ENCODE data around the gene HOXD10.
A peak's percentile ranks its signal among the peaks of the same experiment; 100 is the strongest.

Gene HOXD10

DNA sequence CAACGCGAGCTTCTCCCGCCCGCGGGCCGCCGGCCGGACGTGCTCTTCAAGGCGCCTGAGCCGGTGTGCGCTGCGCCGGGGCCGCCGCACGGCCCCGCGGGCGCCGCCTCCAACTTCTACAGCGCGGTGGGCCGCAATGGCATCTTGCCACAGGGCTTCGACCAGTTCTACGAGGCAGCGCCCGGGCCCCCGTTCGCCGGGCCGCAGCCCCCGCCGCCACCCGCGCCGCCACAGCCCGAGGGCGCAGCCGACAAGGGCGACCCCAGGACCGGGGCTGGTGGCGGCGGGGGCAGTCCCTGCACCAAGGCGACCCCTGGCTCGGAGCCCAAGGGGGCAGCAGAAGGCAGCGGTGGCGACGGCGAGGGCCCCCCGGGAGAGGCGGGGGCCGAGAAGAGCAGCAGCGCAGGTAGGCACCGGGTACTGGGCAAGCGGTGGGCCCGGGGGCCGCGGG, 8.8 kb upstream of the HOXD10 start:
- no peak for DNase-seq

DNA sequence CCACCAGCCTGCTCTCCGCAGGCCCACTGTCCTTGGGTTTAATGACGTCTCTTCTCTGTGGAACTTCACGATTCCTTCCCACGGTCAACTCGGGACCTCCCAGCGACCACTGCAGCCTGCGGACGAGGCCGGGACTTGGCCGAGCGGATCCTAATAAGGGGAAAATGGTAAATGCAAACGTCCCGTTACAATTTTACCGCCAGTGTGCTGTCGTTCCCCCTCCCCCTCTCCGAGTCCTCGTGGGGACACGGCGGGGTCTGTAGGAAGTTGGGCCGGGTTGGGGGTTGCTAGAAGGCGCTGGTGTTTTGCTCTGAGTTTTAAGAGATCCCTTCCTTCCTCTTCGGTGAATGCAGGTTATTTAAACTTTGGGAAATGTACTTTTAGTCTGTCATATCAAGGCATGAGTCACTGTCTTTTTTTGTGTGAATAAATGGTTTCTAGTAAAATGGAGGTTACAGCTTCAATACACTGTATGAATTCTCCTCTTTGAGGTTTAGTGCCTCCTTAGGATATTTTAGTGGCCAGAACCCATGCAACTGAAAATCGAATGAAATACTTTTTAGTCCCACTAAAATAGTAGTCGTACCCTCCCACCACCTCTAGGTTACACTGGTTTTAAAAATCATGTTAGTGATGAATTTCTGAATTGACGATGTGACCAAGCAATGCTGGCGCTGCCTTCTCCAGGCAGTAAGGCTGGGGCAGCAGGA, 7.2 kb upstream of the HOXD10 start:
- no peak for DNase-seq

DNA sequence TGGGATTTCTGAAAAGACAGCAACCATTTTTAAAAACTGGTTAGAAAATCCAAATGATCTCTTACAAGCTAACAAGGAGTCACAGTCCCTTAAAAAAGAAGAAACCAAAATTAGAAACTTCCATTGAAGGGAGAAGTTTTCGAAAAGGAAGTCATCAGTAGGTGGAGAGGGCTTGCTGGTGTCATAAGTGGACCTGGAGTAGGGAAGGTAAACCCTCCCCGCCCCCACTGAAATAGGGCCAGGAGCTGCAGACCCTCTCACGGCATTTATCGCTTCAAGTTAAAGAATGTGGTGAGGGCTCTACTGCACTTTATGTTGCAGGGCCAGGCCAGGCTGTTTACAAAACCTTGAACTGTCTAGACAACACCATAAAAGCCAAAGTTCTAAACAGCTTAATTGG, 6.6 kb upstream of the HOXD10 start:
- DNase-seq = no peak

DNA sequence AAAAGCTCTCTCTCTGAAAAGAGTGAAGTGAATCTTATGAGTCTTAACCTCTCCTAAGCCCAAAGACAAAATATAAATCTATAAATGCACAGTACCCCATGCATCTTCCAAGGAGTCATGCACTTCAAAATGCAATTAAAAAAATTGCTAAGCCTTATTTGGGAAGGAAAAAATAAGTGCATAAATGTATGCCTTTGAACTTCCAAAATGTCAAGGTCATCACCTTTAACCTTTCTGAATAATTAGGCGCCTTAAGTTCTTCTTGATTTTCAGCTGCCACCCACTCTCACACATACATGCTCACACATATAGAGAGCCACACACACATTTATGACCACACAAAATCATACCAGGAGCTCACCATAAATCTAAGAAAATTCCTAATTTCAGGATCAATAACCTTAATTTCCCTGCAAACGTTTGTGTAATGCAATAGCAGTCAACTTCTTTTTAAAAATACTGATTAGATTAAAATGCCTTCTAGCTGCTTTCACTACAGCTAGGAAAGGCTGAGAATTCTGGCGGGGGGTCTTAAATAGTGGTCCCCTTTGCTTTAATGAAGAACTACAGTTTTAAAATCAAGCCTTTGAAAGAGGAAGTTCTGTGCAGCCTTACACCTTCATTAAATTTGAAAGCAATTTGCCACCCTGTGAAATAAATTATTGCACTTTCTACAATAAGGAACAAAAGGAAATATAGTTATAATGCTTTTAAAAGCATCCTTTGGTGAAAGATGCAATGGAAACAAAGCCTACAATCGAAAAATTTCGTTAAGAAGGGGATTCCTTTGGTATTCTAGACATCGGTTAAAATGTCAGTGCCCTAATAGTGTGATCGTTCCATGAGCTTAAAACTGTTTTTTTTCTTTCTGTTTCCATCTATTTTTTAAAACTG, 5.9 kb upstream of the HOXD10 start:
- no peak for DNase-seq

DNA sequence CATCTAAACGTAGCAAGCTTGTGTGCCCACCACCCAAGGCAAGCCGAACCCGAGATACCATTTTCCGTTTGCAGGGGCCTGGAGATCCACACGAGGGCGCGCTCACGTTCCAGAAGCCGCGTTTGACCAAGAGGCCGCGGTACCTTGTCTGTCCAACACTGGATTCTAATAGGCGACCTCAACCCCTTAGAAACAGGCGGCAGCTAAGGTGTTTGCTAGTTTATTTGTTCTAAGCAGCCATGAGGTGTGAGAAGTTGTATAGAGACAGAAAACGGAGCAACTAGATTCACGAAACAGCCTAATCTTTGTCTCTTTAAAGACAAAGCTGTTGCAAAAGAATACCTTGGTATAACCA, 5.3 kb upstream of the HOXD10 start:
- DNase-seq = no peak

DNA sequence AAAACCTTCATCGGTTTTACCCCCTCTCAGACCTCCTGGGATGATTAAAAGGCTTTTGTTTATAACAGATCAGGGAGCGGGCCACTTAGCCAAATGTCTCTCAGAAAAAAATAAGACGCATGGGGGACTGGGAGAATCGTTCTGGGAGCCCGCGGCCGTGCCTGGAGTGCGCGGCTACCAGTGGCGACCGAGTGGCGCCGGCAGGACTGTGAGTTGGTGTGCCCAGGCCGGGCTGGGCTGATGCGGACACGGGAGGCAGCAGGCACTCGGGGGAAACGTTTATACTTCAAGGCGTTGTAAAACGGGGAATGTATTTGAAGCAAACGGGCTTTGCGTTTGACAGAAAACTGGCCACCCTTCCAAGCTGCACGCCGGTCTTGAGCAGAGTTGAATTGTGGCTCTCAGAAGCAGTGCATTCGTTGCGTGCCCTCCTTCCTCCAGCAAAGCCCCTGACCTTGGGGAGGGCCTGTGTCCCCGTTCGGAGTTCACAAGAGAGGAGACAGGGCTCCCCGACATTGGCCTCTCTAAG, 4.7 kb upstream of the HOXD10 start:
- DNase-seq = no peak

DNA sequence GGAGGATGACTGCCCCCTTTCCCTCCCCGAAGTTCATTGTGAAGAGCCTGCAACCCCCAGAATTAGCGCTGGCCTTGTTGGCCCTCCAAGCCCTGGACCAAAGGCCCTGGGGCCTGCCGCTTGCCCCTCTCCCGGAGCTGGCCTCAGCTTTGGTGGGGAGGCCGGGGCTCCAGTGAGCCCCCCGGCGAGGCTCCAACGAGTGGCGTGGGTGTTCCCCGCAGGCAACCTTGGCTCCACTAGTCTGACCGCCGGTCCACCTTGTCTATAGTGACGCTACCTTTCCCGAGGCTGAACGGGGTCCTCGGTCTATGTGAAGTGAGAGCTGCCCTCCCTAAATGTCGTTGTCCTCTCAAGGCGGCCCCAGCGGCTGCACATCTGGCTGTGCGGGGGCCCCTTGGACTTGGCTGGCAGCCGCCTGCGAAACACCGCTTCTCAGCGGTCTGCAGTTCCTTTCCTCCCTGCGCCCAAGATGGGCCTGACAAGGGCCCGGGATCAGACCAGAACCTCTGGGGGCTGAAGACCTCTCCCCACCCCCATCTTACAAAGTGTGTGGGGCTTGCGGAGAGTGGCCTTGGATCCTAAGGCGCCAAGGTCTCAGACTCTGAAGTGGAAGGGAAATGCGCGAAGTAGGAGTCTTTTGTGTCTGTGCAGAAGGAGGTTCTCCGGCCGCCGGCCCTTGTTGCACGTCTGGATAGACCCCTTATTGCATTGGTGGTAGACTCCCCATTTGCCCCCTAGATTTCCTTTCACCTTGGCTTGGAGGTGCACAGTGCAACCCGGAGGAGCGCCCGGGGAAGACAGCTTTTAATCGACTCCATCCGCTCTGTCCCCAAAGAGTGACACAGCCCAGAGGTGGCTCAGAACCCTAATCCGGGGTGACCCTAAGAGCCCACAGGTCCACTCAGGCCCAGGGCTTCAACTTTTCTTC, 3.9 kb upstream of the HOXD10 start:
- DNase-seq = no peak

DNA sequence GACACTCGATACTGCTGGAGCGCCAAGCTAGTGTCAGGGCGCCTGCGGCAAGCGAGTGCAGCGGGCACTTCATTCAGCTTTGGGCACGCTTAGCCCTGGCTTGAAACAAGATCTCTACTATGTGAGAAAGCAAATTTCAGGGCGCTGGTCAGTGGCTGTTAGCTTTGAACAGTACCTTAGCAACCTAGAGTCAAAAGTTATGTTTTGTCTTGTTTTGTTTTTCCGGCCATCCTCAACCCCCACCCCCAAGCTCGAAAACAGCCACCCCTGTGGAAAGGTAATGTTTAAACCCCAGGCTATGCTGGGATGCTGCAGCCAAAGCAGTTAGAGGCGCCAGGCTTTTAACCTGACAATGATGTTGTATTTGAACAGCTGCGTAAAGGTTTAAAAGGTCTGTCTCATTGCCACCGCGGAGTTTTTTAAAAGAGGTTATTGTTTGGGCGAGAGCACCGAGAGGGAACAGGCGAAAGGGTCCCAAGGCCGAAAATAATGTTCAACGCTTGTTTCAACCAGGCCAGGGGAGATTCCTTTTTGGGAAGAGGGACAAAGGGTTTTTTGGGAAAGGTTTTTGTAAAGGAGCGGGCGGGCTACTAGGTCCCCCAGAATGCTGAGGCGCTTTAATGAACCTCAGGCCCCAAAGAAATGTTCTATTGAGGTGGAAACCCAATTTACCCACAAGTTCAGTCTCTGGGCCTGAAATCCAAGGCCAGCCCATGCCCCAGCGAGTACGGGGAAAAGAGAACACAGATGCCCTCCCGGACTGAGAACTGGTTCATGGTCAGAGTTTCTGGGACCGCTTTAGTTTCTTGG, 2.3 kb upstream of the HOXD10 start:
- no peak for DNase-seq

DNA sequence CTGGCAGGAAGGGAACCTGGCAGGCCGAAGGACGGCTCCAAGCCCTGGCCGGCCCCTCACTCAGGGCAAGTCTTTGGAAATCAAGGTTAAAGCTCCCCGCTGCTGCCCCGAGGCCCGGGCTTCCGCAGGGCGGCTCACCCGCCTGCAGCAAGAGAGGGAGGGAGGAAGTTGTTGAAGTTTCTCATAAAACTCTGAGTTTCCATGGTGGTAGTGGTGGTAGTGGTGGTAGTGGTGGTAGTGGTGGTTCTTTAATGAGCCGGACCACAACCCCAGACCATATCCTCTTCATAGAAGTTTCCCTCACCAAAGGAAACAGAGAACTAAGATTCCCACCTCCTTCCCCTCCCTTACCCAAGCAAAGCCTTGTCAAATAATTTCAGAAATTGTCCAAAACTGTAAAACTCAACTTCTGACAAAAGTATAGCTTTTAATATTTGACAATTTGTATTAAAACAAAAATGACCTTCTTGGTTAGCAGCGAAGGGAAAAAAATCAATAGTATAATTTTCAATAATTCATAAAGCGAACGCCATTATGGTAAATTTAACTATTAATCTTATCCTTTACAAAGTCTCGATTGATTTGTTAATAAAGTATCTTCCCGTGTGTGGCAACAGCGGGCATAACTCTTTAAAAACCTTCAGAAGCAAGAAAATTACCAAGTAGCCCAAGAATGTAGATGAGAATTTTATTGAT, 1.5 kb upstream of the HOXD10 start:
- DNase-seq = peak; percentile 43

DNA sequence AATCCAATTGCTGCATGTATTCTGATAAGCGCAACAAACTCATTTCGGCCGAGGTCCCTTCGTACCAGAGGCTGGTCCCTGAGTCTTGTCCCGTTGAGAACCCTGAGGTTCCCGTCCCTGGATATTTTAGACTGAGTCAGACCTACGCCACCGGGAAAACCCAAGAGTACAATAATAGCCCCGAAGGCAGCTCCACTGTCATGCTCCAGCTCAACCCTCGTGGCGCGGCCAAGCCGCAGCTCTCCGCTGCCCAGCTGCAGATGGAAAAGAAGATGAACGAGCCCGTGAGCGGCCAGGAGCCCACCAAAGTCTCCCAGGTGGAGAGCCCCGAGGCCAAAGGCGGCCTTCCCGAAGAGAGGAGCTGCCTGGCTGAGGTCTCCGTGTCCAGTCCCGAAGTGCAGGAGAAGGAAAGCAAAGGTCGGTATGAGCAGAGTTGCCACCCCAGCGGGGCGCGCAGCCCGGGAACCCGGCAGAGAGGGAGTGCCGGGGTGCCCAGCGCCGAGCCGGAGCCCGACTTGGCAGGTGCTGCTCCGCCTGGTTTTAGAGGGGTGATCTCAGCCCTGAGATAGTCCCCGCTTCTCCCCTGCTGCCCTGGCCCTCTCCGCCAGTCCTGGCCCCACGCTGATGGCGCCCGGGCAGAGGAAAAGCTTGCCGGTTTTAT, 714 bp downstream of the HOXD10 start:
- DNase-seq = no peak

DNA sequence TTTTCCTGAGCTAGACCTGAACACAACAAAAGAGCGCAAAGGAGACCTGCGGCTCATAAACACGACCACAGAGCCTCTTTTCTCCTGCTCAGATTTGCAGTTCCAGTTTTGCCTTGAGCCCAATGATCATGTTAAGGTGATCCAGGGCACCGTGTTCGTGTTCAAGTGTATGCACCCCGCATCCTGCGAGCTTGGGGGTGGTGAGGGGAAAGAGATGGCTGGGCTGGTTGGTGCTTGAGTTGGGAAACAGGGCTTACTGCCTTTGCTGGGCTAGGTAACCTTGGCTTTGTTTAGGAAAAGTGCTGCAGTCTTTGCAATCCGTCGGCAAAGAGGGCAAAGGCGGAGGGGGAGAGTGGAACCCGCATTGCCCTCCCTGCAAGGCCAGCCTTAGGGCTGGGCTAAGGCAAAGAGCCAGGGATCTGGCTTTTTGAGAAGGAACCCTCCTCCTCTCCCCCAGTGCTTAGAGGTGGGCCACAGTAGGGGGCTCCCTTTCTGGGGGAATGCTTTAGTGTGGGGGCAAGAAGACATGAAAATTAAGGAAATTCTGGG, 1.3 kb downstream of the HOXD10 start:
- DNase-seq = no peak

DNA sequence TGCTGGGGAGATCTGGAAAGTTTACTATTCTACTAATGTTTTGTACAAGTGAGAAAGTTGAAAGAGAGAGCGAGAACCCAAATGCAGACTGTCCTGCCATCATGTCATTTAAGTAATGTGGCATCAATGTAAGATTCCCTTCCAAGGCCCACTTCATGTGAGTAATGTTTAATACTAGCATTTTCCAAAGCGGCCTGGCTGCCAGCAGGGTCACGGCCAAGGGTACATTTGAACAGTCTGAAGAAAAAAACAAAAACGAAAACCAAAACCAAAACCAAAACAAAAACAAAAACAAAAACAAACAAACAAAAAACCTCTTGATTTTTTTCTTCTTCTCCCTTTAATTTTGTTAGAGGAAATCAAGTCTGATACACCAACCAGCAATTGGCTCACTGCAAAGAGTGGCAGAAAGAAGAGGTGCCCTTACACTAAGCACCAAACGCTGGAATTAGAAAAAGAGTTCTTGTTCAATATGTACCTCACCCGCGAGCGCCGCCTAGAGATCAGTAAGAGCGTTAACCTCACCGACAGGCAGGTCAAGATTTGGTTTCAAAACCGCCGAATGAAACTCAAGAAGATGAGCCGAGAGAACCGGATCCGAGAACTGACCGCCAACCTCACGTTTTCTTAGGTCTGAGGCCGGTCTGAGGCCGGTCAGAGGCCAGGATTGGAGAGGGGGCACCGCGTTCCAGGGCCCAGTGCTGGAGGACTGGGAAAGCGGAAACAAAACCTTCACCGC, 2.2 kb downstream of the HOXD10 start:
- DNase-seq = peak; percentile 16

DNA sequence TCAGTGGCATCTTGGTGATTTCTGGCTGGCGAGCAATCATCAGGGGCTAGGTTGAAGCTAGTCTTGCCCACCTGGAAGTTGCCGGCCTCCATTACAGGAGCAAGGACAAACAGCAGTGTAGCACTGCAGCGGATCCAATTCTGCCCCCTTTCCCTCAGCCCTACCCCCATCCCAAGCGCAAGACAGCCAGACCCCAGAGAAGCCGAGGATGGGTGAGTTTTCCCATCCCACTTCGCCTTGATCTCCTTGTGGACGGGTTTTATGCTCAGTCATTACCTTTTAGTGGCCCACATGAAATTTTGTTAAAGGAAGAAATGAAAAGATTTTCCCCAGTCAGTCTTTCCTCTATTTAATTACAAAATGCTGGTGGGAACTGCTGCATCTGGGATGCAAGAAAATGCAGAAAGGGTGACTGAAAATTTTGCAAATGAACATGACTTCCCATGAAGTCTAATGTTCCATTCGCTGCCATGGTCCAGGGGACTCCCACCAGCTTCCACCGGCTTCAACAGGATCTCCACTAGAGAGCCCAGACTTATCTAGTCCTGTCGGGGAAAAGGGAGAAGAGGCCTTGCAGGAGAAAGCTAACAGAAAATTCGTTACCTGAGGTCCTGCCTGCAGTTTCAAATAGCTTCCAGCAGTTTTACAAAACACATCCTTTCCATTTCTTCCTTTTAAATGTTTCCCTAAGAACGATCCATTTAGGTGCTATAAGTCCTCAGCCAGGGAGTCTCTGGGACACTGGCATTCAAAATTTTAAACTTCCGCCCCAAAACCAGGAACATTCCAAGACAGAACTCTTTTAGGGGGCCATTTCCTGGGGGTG, 4.0 kb downstream of the HOXD10 start:
- DNase-seq = no peak

DNA sequence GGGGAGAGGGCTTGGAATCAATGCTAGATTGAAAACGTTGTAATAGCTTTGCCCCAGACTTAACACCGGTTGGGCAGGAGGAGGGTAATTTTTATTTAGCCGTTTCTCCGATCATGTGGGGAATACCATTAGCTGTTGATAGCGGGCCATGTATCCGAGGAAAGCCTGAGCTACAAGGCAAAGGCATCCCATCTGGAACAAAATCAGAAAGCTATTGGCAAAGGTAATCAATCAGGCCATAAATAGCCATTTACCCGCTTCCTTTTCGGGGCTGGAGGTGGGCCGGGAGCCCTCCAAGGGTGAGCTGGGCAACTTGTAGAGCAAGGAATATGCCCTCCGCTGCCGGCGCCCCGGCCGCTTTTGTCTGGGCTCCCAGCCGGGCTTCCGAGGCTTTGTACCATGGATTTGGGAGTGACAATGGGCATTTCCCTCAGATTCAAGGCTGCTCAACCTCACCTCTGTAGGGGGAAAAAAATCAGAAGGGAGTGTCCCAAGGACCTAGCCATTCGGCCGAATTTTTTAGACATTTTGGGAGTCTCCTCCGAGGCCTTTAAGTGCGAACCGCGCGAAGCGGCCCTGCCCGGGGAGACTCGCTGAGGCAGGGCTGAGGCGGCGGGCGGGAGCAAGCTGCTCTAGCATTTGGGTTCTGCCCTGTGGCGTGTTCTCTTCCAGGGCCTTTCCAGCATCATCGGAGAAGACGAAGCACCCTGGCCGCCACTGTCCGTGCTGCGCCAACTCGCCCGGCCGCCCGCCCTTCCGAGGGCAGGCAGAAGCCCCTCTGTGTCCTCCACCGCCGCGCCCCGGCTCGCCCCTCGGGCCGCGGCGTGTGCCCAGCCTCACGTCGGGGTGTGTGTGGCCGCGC, 4.8 kb downstream of the HOXD10 start:
- DNase-seq = no peak

DNA sequence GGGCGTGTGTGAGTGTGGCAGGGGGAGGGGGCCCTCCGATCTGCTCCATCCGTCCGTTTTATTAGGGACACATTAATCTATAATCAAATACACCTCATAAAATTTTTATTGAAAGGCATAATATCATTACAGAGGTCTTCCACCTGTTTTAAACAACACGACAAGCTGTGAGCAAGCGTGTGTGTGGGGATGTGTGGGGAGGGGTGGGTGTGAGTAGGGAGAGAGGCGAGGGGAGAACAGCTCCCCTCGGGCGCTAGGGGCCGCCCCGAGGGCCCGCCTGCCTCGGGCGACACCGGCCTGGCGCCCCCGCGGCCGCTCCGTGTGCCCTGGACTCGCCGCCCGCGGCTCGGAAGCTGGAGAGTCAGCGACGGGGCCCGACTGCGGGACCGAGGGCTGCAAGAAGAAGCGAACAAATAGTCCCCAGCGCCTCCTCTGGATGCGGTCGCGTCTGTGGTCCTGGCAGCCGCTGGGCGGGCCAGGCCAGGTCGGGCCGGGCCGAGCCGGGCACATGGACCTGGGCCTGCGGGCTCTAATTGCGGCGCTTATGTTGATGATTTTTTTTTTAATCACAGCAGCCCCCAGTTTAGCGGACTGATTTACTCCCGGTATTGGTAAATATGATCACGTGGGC, 5.6 kb downstream of the HOXD10 start:
- DNase-seq = no peak

DNA sequence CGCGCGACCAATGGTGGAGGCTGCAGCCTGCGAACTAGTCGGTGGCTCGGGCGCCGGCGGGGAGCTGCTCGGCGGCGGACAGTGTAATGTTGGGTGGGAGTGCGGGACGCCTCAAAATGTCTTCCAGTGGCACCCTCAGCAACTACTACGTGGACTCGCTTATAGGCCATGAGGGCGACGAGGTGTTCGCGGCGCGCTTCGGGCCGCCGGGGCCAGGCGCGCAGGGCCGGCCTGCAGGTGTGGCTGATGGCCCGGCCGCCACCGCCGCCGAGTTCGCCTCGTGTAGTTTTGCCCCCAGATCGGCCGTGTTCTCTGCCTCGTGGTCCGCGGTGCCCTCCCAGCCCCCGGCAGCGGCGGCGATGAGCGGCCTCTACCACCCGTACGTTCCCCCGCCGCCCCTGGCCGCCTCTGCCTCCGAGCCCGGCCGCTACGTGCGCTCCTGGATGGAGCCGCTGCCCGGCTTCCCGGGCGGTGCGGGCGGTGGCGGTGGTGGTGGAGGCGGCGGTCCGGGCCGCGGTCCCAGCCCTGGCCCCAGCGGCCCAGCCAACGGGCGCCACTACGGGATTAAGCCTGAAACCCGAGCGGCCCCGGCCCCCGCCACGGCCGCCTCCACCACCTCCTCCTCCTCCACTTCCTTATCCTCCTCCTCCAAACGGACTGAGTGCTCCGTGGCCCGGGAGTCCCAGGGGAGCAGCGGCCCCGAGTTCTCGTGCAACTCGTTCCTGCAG, 6.3 kb downstream of the HOXD10 start, which contains the start of gene HOXD9:
Gene HOXD9, plus strand, starts transcription at position 37 of the 728 bp plus-strand sequence. Its CDS starts 50 bp downstream, at position 87.
- DNase-seq = no peak
